Muscle of leg (tissue), 16 donors: ENCODE measurements around the gene MTHFD1. TPM values are rescaled to one million over a fixed set of nuclear protein-coding genes. Genes with fewer than 3 reads are reported as not detected.
"Not testable (repeated sequence)": the region's sequence is repeated elsewhere in the genome, so short reads cannot be mapped to it uniquely, and the experiment has no call there.

ENCODE experiments used
- DNase-seq: peaks from one replicate; pipeline ENCODE4 v3.0.0; 2013
- H3K27ac ChIP-seq: one replicate; pipeline ENCODE4 v1.5.1; 2013; ENCODE audit warnings: mild to moderate bottlenecking, low read length, control low read depth
- H3K27me3 ChIP-seq: one replicate; pipeline ENCODE4 v1.6.1; 2013; ENCODE audit warnings: low read length; ENCODE audit not compliant: control insufficient read depth, insufficient read depth
- H3K36me3 ChIP-seq: one replicate; pipeline ENCODE4 v1.6.1; 2013; ENCODE audit warnings: low read length; ENCODE audit not compliant: control insufficient read depth, insufficient read depth
- H3K4me1 ChIP-seq: one replicate; pipeline ENCODE4 v1.6.1; 2013; ENCODE audit warnings: low read length; ENCODE audit not compliant: control insufficient read depth, insufficient read depth
- H3K4me3 ChIP-seq: one replicate; pipeline ENCODE4 v1.5.1; 2013; ENCODE audit warnings: low read length, control low read depth
- H3K9me3 ChIP-seq: replicated peaks from 2 replicates; pipeline ENCODE4 v1.6.1; 2013; ENCODE audit warnings: low read depth, low read length; ENCODE audit not compliant: control insufficient read depth
- WGBS: methylation state at CpG from one replicate; pipeline ENCODE4 v1.1.5; 2013; ENCODE audit warnings: missing lambda C conversion rate; ENCODE audit not compliant: insufficient coverage; 5-methylcytosine and 5-hydroxymethylcytosine counted together
- long read RNA-seq, 11 donors: transcript quantifications; one replicate each; lab custom pipeline, GENCODE V29; 2026
- polyA plus RNA-seq, 8 donors: library from polyadenylated mRNA; unstranded; fragments of 120-200 nt; gene quantifications; one replicate each; pipeline versions ENCODE4 v1.2.1 to v1.2.3, GENCODE V29; 2013; ENCODE audit warnings: inconsistent platforms in 1 of 8, low replicate concordance in 1 of 8; ENCODE audit not compliant: insufficient read length in 8 of 8, insufficient read depth in 1 of 8
- total RNA-seq: library from RNA; stranded (reverse); fragments of 120-200 nt; gene quantifications from one replicate; pipeline ENCODE4 v1.2.4, GENCODE V29; 2013

The MTHFD1 gene
- total RNA-seq = 21.2 TPM
- 10 to 100 TPM; 40.0 to 52.9 (median 46.9) TPM for polyA plus RNA-seq
- long read RNA-seq, donor 1, partial matches to known transcripts = 0 of 3 reads
- long read RNA-seq, donor 1, other reads (novel, unspliced or antisense) = 0 of 3 reads
- long read RNA-seq, donor 2 = 0 reads
- long read RNA-seq, donor 3, partial matches to known transcripts = 0 of 4 reads
- long read RNA-seq, donor 3, other reads (novel, unspliced or antisense) = 0 of 4 reads
- long read RNA-seq, donor 4, partial matches to known transcripts = 0 of 2 reads
- long read RNA-seq, donor 4, other reads (novel, unspliced or antisense) = 0 of 2 reads
- long read RNA-seq, donor 5, transcript MTHFD1-201 (28 exons, 3,136 nt) = major isoform, 5 of 20 reads
- long read RNA-seq, donor 5, partial matches to known transcripts = 12 of 20 reads
- long read RNA-seq, donor 5, other reads (novel, unspliced or antisense) = 0 of 20 reads
- long read RNA-seq, donor 6, transcript MTHFD1-201 (28 exons, 3,136 nt) = major isoform, 7 of 18 reads
- long read RNA-seq, donor 6, partial matches to known transcripts = 0 of 18 reads
- long read RNA-seq, donor 6, other reads (novel, unspliced or antisense) = 8 of 18 reads
- long read RNA-seq, donor 7, transcript MTHFD1-201 (28 exons, 3,136 nt) = major isoform, 5 of 6 reads
- long read RNA-seq, donor 7, partial matches to known transcripts = 0 of 6 reads
- long read RNA-seq, donor 7, other reads (novel, unspliced or antisense) = 0 of 6 reads
- long read RNA-seq, donor 8, transcript MTHFD1-201 (28 exons, 3,136 nt) = major isoform, 9 of 16 reads
- long read RNA-seq, donor 8, partial matches to known transcripts = 0 of 16 reads
- long read RNA-seq, donor 8, other reads (novel, unspliced or antisense) = 7 of 16 reads
- long read RNA-seq, donor 9, partial matches to known transcripts = 7 of 11 reads
- long read RNA-seq, donor 9, other reads (novel, unspliced or antisense) = 0 of 11 reads
- long read RNA-seq, donor 10, full-length matches to known transcripts = 19 of 28 reads
- long read RNA-seq, donor 10, partial matches to known transcripts = 0 of 28 reads
- long read RNA-seq, donor 10, other reads (novel, unspliced or antisense) = 9 of 28 reads
- long read RNA-seq, donor 11, full-length matches to known transcripts = 7 of 7 reads
- long read RNA-seq, donor 11, partial matches to known transcripts = 0 of 7 reads
- long read RNA-seq, donor 11, other reads (novel, unspliced or antisense) = 0 of 7 reads

- Histone ChIP-seq H3K4me1 (peaks cover 14% of the 10 kb centered on the region), H3K27ac (peak within 1 kb of the TSS; percentile 84), H3K4me3 (peak within 1 kb of the TSS; percentile 92), H3K9me3 (no peaks in the 10 kb centered on the region), H3K27me3 (no peaks in the 10 kb centered on the region), H3K36me3 (peaks cover 9% of the 10 kb centered on the region)
- under 1% methylated on average over 54 of the region's 58 CpGs for WGBS
- DNase-seq = peak; percentile 100
These were observed at the start of gene MTHFD1 for GRCh38 chr14:64387782-64388532. Gene MTHFD1 (plus strand): TSS chr14:64388353. CDS start chr14:64388428, 75 bp downstream.

GRCh38 chr14:64338616-64339316 lies 49.4 kb upstream of the MTHFD1 start:
- no peaks in the 10 kb centered on the region for H3K27me3 ChIP-seq
- peaks cover 7% of the 10 kb centered on the region for H3K4me1 ChIP-seq
- DNase-seq = peak; percentile 99
- no peaks in the 10 kb centered on the region for H3K36me3 ChIP-seq
- H3K4me3 ChIP-seq = peak overlapping the region; percentile 59
- peak overlapping the region; percentile 92 for H3K27ac ChIP-seq
- no peaks in the 10 kb centered on the region for H3K9me3 ChIP-seq
- 1% methylated on average over 36 of the region's 49 CpGs for WGBS

- Histone ChIP-seq H3K9me3 (no peaks in the 10 kb centered on the region), H3K27ac (no peak overlapping the region), H3K4me1 (peaks cover 7% of the 10 kb centered on the region), H3K27me3 (no peaks in the 10 kb centered on the region), H3K36me3 (no peaks in the 10 kb centered on the region), H3K4me3 (no peak overlapping the region)
- 63% methylated on average over 3 of the region's 8 CpGs for WGBS
- no peak for DNase-seq
These were observed 47.5 kb upstream of the MTHFD1 start for GRCh38 chr14:64340560-64341196.

GRCh38 chr14:64347748-64348147 lies 40.4 kb upstream of the MTHFD1 start:
- WGBS = 100% methylated on average over 2 of the region's 3 CpGs

GRCh38 chr14:64349741-64350490 lies 38.2 kb upstream of the MTHFD1 start:
- Histone ChIP-seq H3K4me1 (no peaks in the 10 kb centered on the region), H3K9me3 (no peaks in the 10 kb centered on the region), H3K27me3 (no peaks in the 10 kb centered on the region), H3K27ac (no peak overlapping the region), H3K36me3 (no peaks in the 10 kb centered on the region), H3K4me3 (no peak overlapping the region)
- 100% methylated on average over 1 of the region's 6 CpGs for WGBS
- no peak for DNase-seq

More at GRCh38 chr14:64347748-64348147, 40.4 kb upstream of the MTHFD1 start:
- no peaks in the 10 kb centered on the region for H3K9me3 ChIP-seq
- no peaks in the 10 kb centered on the region for H3K4me1 ChIP-seq
- DNase-seq = no peak
- H3K36me3 ChIP-seq = no peaks in the 10 kb centered on the region
- H3K4me3 ChIP-seq = no peak overlapping the region
- H3K27ac ChIP-seq = no peak overlapping the region
- no peaks in the 10 kb centered on the region for H3K27me3 ChIP-seq

GRCh38 chr14:64363265-64363846 lies 24.8 kb upstream of the MTHFD1 start:
- no peak overlapping the region for H3K4me3 ChIP-seq
- H3K4me1 ChIP-seq = no peaks in the 10 kb centered on the region
- 89% methylated on average over 1 of the region's 3 CpGs for WGBS
- no peaks in the 10 kb centered on the region for H3K9me3 ChIP-seq
- H3K27ac ChIP-seq = no peak overlapping the region
- DNase-seq = no peak
- H3K27me3 ChIP-seq = no peaks in the 10 kb centered on the region
- no peaks in the 10 kb centered on the region for H3K36me3 ChIP-seq

GRCh38 chr14:64364907-64365306 lies 23.2 kb upstream of the MTHFD1 start:
- Histone ChIP-seq H3K27ac (no peak overlapping the region), H3K27me3 (no peaks in the 10 kb centered on the region), H3K4me3 (no peak overlapping the region), H3K9me3 (no peaks in the 10 kb centered on the region), H3K36me3 (no peaks in the 10 kb centered on the region), H3K4me1 (no peaks in the 10 kb centered on the region)
- DNase-seq = no peak
- 50% methylated on average over 1 of the region's 3 CpGs for WGBS

- 83% methylated on average over 5 of the region's 9 CpGs for WGBS
- H3K9me3 ChIP-seq, H3K27me3 ChIP-seq, H3K4me1 ChIP-seq, H3K27ac ChIP-seq, H3K36me3 ChIP-seq, H3K4me3 ChIP-seq, DNase-seq: not testable (repeated sequence)
These were observed 22.7 kb upstream of the MTHFD1 start for GRCh38 chr14:64365358-64365889.
